Left cardiac atrium (tissue), 4 donors: ENCODE data around the gene LAMA5. TPM values are rescaled to one million over a fixed set of nuclear protein-coding genes. Genes with fewer than 3 reads are reported as not detected.

Experiments used
- ATAC-seq, 2 donors: fragments of 200-7000 bp; cut with Tn5 transposase; one replicate each; pipeline ENCODE4 v1.9.1; 2020; ENCODE audit warnings: mild to moderate bottlenecking in 2 of 2, moderate library complexity in 2 of 2
- DNase-seq: peaks from one replicate; pipeline ENCODE4 v3.0.0-alpha.2; 2020
- intact Hi-C, 2 donors: fragments of 100-400 bp; cut with DNase I; formaldehyde crosslinking; loops; one replicate each; pipeline versions ENCODE4 v1.14.1 to v1.15.1; 2022 to 2023
- total RNA-seq, 2 donors: library from RNA; stranded (reverse); fragmentation: NEBNext Ultra II Directional; extraction: Animal tissue kit (Norgen Biotek cat#: 25700); gene quantifications; one replicate each; pipeline ENCODE4 v1.2.1, GENCODE V29; 2021
- donor health status: DM: no; HTN: yes; CAD: no.
- donor health status: DM: no; HTN: yes; CAD: no; lungs with severe emphysema.
- donor health status: DM: yes; HTN: yes; CAD: no.
- donor health status: Dilated cardiomyopathy.

Gene LAMA5
- total RNA-seq, 2 donors from 2014 or later, result 70.4 to 113 TPM

DNA sequence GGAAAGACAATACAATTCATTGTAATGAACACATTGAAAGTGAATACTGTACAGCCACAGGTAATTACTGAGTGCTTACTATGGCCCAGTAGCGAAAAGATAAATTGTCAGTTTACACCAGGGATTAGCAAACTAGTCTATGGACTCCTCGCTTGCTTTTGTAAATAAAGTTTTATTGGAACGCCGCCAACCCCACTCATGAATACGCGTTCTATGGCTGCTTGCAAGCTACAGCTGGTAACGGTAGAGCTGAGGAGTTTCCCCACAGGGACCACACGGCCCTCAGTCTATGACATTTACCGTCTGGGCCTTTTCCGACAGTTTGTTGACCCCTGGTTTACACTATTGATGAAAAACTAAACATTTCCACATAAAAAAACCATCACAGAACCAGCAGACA is 24.2 kb downstream of the LAMA5 start:
- ATAC-seq, result no peak
- DNase-seq, result no peak
- intact Hi-C loops, result no loop called here

GRCh38 chr20:62339647-62340062 is 27.5 kb downstream of the LAMA5 start:
- intact Hi-C loops, result no loop called here
- no peak for DNase-seq
- no peak for ATAC-seq

GRCh38 chr20:62338294-62338620 is 28.9 kb downstream of the LAMA5 start:
- no peak for ATAC-seq
- no peak for DNase-seq
- intact Hi-C loops, result no loop called here

- ATAC-seq, result no peak
- intact Hi-C loops, result no loop called here
- DNase-seq, result no peak
Observed at GRCh38 chr20:62337558-62338293, 29.4 kb downstream of the LAMA5 start.

DNA sequence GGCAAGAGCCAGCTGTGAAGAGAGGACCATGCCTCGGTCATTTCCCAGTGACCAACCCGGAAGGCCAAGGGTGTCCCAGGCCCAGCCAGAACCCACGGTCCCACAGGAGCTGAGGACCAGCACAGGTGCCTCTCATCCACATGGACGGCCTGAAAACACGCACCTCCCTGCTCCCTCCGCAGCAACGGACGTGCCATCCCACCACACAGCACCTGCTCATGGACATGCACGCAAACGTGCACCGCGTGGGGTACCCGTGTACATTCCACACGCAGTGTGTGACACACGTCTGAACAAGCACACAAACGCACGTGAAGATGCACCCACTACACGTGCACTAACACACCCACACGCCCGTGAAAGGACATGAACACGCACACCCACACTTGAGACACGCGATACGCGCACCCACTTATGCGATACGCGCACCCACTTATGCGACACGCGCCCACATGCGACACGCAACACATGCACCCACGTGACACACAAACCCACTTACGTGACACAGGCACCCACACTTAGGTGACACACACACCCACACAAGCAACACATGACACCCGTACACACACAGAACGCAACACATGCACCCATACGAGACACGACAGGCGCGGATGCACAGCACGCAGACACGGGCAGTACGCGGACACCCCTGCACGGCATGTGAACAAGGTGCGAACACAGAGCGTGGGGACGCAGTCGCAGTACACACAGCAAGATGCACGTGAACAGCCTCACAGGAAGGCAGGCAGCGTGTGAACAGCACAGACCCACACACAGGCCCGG is 30.1 kb downstream of the LAMA5 start:
- no peak for ATAC-seq
- no peak for DNase-seq
- intact Hi-C loops, result no loop called here

- intact Hi-C loops, result no loop called here
- DNase-seq, result no peak
Observed at GRCh38 chr20:62336329-62336728, 30.8 kb downstream of the LAMA5 start.

DNA sequence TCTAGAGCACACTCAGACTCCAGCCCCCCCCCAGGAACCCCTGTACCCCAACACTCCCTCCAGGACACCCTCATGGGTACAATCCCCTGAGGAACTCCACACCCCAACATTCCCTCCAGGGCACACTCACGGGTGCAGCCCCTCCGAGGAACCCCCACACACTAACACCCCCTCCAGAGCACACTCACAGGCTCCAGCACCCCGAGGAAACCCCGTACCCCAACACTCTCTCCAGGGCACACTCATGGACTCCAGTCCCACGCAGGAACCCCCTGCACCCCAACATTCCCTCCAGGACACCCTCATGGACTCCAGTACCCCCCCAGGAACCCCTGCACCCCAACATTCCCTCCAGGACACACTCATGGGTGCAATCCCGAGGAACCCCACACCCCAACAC is 31.6 kb downstream of the LAMA5 start:
- ATAC-seq (no peak), DNase-seq (no peak)
- intact Hi-C loops, result no loop called here

More at GRCh38 chr20:62336329-62336728, 30.8 kb downstream of the LAMA5 start:
- ATAC-seq, result no peak

GRCh38 chr20:62334881-62335280 is 32.2 kb downstream of the LAMA5 start:
- intact Hi-C loops, result no loop called here
- ATAC-seq, result no peak
- no peak for DNase-seq

DNA sequence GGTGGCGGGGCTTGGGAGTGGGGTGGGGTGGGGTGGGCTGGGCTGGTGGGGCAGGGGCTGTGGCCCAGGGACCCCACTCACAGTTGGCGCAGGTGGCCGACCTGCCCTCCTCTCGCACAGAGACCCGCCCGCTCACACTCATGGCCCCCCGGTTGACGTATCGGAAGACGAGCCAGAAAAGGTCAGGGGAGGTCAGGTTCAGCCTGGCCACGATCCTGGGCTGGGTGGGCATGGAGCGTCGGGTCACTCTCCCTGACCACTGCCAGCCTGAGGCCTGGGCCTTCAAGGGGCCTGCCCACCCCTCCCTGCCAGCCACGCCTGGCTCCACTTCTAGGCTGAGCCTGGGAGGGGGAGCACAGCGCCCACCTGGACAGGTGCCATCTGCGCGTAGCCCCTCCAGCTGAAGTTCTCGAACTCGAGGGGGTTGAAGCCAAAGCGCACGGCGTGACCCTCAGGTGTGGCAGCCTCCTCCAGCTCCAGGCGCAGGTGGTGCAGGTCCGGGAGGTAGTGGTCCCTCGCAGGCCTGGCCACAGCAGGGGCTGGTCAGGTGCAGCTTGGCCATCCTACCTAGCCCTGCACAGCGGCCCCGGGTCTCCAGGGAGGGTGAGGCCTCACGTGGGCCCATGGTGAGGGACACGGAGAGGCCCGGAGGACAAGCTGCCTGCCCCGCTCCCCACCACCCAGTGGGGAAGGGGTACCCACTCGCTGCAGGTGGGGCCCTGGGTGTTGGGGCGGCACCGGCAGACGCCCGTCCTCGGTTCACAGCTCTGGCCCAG is 33.1 kb downstream of the LAMA5 start:
- intact Hi-C loops, result no loop called here
- ATAC-seq (no peak), DNase-seq (no peak)

DNA sequence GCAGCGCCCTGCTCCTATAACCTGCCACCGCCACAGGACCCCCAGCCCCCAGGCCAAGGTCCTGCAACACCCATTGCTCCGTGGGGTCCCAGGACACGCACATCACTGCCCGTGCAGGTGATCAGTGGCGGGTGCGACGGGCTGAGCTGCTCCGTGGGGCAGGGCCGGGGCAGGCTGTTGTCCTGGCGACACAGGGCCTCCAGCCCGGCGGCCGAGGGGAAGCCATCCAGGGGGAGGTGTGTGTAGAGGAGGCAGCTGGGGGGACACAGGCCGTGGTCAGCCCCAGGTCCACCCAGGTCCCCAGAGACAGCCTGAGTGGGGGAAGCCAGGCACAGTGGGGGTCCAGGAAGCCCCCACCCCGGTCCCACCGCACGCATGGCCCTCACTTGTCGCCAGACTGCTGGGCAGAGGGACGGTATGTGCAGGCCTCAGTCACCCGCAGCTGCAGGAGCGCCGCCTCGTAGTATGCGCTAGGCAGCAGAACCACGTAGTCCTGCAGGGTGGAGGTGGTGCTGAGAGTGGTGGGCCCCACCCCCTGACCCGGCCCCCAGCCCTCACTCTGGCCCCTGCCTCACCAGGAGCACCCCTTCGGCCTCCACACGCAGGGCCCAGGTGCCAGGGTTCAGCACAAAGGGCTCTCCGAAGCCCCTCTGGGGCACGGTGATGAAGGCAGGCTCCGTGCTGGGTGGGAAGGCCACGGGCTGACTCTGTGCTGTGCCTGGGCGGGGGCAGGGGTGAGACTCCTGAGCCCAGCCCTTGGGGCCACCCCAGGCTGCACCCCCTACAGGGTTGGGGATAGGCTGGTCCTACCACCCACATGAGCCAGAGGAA is 33.9 kb downstream of the LAMA5 start:
- ATAC-seq (no peak), DNase-seq (no peak)
- intact Hi-C loops, result no loop called here

GRCh38 chr20:62332421-62332820 is 34.7 kb downstream of the LAMA5 start:
- intact Hi-C loops, result no loop called here
- DNase-seq (no peak), ATAC-seq (no peak)

DNA sequence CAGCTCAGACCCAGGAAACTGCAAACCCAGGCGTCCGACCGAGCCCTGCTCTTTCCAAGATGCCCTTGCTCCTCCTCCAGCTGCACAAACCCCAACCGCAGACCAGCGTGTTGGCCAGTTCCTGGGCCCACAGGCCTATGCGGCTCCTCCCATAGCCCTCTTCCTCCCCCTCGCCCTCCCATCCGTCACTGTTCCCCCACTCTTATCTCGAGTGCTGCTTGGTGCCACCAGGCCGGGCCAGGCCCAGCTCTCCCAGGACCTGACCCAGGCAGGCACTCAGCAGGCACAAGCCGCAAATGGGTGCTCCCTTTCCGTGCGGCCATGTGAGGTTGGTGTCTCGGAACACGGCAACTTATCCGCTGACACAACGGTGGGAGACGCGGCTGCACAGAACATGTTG is 35.8 kb downstream of the LAMA5 start:
- intact Hi-C loops, result no loop called here
- DNase-seq, result no peak
- no peak for ATAC-seq

- intact Hi-C loops, result no loop called here
- no peak for ATAC-seq
- DNase-seq, result no peak
Observed at GRCh38 chr20:62330576-62331317, 36.4 kb downstream of the LAMA5 start.

DNA sequence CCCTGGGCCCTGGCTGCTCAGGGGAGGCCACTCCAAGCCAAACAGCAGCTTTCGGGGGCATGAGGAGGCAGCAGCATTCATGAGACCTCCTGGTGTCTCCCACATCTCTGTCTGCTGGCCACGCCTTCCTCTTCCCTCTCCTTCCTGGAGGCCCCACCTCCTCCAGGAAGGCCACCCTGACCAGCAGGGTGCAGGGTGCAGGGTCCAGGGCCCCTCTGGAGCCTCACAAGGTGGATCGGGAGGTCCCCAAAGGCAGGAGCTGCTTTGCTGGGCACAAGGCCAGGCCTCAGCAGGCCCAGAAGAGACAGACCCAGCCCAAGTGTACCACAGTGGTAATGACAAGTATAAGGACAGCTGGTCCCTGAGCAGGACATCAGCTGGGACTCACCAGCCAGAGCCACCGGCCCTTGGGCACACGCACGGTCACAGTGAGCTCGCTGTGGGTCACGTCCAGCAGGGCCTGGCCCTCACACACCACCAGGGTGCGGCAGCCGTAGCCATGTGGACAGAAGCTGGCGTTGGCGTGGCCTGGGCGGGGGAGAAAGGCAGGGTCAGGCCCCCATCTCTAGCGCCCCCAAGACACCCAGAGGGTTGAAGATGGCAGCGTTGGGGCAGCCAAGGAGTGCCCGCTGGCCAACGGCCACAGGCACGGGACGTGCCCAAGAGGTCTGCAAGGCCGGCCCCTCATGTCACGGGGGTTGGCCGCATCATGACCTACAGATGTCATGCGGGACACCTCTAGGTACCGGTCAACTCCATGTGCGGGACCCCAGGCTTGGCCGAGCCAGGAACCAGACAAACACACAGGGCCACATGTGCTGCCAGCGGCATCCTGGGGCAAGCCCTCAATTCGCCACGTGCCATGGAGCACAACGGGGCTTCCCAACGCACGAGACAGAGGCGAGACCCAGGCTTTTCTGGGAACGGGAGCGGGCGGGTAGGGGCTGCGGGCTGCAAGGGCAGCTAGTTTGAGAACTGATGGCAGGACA is 37.4 kb downstream of the LAMA5 start:
- intact Hi-C loops, result no loop called here
- ATAC-seq, result no peak
- DNase-seq, result no peak

DNA sequence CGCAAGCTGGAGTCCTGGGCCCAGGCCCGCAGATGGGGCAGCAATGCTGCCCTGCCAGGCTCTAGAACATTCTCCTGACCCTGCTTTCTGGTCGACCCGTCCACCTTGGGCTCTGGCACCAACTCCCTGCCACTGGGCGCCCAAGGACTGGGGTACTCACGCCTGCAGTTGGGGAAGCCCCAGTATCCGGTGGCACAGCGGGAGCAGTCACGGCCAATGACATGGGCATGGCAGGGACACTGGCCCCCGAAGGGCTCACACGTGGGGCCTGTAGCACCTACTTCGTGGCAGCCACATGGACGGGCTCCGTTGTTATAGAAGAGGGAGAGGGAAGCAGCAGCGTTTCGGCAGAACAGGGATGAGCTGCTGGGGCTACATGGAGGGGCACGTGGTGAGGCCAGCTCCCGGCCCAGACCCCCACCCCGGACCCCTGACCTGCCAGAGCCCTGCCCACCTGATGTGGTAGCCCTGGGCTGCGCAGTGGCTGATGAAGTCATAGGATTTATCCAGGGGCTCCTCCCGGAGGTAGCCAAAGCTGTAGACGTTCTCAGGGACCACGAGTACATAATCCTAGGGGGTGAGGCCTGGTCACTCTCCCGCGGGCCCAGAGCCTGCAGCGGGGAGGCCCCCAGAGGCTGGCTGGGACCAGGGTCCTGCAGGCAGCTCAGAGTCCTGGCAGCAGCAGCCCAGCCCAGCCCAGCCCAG is 38.3 kb downstream of the LAMA5 start:
- ATAC-seq, result no peak
- DNase-seq, result no peak
- intact Hi-C loops, result no loop called here

DNA sequence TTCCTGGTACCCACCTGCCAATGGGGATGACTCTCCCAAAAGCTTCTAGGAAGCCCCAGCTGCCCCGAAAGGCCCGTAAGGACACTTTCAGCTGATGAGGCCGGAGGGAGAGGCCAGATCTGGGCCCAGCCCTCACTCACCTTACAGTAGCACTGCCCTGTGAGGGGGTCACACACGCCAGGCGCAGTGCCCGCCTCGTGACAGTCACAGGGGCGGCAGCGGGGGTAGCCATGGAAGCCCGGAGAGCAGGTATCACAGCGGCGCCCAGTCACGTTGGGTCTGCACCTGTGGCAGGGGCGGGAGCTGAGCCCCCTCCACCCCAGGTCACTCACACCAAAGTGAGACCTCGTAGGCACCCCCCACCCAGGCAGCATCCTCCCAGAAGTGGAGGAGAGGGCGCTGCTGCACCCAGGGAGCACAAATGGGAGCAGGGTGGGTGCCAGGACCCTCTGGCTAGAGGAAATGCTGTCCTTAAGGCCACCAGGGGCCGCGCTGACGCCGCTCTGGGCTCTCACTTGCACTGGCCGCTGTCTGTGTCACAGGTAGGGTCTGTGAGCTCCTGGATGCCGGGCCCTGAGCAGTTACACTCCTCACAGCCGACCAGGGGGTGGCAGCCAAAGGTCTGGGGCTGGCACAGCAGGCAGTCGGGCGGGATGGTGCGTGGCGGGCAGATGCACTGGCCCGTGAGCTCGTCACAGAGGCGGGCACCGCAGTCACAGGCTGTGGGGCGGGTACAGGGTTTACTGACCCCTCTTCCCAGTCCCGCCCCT is 39.2 kb downstream of the LAMA5 start:
- no peak for DNase-seq
- intact Hi-C loops, result no loop called here
- ATAC-seq, result no peak
